ENCODE data around the gene ENTHD1. TPM values are rescaled to one million over a fixed set of nuclear protein-coding genes. Genes with fewer than 3 reads are reported as not detected.
"Not testable (repeated sequence)": the region's sequence is repeated elsewhere in the genome, so short reads cannot be mapped to it uniquely, and the experiment has no call there.

ENTHD1 gene
- total RNA-seq, 1 donor from 2014 or later = 0.15 TPM

DNA sequence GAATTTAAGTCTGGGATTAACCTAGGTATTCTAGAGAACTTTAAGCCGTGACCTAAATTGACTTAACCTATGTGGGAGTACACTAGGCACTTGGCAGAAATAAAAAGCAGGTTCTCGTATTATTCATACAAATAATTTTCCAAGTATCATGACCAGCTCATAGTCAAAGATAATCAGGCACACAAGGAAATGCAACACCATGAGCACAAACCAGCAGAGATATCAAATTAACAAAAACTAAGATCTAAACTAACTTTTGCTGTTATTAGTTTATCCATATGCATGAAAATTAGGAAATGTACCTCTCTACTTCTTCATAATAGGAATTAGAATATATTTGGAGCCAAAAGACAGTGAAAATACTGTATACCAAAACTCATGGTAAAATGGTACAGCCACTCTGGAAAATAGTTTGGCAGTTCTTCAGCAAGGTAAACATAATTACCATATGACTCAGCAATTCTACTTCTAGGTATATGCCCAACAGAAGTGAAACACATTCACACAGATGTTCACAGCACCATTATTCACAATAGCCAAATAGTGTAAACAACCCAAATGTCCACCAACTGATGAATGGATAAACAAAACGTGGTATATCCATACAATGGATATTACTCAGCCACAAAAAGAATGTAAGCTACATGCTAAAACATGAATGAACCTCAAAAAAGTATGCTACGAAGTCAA lies 154.1 kb downstream of the ENTHD1 start:
- intact Hi-C loops (cut with micrococcal nuclease) = loop anchor here (10.0 kb wide), 1 partner anchor 165 kb away; the partner anchor contains the start of gene GRAP2

- intact Hi-C loops (cut with micrococcal nuclease) = no loop called here
These were observed 154.8 kb downstream of the ENTHD1 start for GRCh38 chr22:39738746-39739145.

DNA sequence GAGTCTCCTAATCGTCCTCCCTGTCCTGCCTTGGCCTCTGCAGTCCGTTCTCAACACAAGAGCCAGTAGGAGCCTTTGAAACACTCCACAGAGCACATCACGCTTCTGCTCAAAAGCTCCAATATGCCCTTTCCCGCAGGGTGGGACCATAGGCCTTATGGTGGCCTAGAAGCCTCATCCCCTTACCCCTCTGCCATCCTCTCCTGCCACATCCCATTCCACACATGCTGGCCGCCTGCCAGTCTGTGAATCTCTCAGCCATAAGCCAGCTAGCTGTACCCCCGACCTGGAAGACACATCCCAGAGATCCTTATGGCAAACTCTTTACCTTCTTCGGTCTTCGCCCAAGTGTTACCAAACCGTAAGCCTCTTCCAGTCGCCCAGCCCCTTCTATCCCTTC lies 157.8 kb downstream of the ENTHD1 start:
- intact Hi-C loops (cut with micrococcal nuclease) = no loop called here

GRCh38 chr22:39734866-39735265 lies 158.7 kb downstream of the ENTHD1 start:
- intact Hi-C loops (cut with micrococcal nuclease) = no loop called here

DNA sequence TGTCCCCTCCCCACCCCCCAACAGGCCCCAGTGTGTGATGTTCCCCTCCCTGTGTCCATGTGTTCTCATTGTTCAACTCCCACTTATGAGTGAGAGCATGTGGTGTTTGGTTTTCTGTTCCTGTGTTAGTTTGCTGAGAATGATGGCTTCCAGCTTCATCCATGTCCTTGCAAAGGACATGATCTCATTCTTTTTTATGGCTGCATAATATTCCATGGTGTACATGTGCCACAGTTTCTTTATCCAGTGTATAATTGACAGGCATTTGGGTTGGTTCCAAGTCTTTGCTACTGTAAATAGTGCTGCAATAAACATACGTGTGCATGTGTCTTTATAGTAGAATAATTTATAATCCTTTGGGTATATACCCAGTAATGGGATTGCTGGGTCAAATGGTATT lies 159.5 kb downstream of the ENTHD1 start:
- intact Hi-C loops (cut with micrococcal nuclease) = not testable (repeated sequence)

- intact Hi-C loops (cut with micrococcal nuclease) = no loop called here
These were observed 160.4 kb downstream of the ENTHD1 start for GRCh38 chr22:39733191-39733590.

GRCh38 chr22:39732625-39733024 lies 160.9 kb downstream of the ENTHD1 start:
- intact Hi-C loops (cut with micrococcal nuclease) = no loop called here

DNA sequence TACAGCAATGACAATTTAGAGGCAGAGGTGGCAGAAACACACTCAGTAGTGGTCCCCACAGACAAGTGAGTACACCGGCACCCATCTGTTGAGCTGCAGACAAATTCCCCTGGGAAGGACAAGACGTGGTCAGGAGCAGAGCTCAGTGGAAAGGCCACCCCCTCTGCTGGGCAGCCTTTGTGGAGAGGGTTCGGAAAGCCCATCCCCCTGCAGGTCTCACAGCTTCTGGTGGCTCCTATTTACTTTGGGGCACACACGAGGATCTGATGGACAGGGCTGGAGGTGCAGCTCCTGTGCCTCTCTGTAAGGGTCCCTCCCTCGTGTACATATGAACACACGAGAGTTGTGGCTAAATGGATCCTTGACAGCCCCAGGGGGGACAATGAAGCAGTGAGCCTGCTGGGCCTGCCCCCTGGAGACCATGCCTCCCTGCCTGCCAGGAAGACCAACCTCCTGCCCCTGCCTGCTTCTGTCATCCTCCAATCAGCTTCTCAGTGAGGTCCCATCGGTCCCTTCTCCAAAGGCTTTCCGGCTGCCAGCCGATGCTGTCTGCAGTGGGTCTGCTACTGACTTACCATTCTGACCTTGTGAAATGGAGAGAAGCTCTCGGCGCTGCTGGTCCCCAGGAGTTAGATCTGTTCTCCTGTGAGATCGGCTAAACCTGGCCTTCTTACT lies 161.5 kb downstream of the ENTHD1 start:
- intact Hi-C loops (cut with micrococcal nuclease) = no loop called here

DNA sequence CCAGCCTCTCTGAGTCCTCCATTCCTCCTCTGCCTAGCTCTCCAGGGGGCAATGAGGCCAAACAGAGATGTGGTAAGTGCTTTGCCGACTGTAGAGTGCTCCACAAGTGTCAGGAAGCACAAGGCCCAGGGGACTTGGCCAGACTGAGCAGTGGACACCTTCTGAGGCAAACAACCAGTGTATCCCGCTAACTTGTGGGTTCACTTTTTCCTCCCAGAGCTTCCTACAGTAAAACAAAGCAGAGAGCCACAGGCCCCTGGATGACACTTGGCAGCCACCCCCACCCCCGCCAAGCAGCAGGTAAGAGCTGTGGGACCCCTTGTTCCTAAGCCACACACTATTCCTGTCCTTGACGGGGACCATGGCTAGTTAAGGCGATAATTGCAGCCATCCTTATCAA lies 162.1 kb downstream of the ENTHD1 start:
- intact Hi-C loops (cut with micrococcal nuclease) = no loop called here

GRCh38 chr22:39729141-39729934 lies 164.2 kb downstream of the ENTHD1 start:
- intact Hi-C loops (cut with micrococcal nuclease) = no loop called here

DNA sequence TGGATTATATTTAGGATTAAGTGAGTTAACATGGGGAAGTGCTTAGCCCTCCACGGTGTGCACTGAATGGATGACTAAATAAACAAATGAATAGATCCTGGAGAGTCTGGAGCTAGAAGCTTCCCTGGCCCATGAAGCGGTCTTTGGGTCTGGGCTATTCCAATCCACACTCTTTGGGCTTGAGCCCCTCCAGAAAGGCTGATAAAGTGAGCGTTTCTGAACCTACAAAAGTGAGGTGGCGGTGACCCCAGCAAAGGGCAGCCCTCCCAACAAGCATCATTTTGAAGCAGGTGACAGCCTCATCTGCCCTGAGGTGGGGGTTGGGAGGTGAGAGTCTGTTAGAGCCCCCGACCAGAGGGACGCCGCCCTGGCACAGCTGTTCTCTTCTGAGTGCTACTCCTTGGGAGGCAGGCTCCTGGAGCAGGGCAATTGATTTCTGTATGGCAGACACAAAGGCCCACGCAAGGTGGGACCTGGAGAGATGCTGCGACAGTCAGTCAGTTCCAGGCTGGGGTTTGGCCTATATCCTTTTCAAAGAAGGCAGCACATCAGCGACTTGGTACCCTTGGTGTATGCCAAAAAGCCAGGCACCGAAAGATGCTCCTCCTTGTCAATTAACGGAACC lies 165.2 kb downstream of the ENTHD1 start:
- intact Hi-C loops (cut with micrococcal nuclease) = no loop called here

GRCh38 chr22:39727541-39727940 lies 166.0 kb downstream of the ENTHD1 start:
- intact Hi-C loops (cut with micrococcal nuclease) = no loop called here

GRCh38 chr22:39725351-39726035 lies 168.1 kb downstream of the ENTHD1 start:
- intact Hi-C loops (cut with micrococcal nuclease) = no loop called here

- intact Hi-C loops (cut with micrococcal nuclease) = no loop called here
These were observed 168.7 kb downstream of the ENTHD1 start for GRCh38 chr22:39724857-39725256.

- intact Hi-C loops (cut with micrococcal nuclease) = no loop called here
These were observed 169.2 kb downstream of the ENTHD1 start for GRCh38 chr22:39724390-39724789.

DNA sequence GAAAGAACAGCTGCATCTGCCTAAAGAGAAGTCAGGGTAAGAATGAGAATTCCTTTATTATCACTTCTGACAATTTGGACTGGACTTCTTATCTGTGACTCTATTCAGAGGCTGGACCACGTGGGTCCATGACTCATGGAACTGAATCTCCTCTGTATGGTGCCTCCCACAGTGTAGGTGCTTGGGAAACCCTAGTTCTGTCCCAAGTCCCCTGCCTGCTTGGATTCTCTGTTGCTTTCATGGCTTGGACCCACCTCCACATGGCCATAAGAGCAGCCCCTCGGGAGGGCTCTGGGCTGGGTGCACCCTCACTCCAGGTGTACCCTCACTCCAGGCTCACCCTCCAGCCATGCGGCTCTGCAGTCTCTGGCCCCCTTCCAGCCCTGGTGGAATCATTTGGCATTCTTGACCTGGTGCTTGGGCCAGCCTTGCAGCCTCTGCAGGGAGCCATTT lies 169.6 kb downstream of the ENTHD1 start:
- intact Hi-C loops (cut with micrococcal nuclease) = no loop called here

GRCh38 chr22:39723463-39723862 lies 170.1 kb downstream of the ENTHD1 start:
- intact Hi-C loops (cut with micrococcal nuclease) = no loop called here

GRCh38 chr22:39722501-39722900 lies 171.1 kb downstream of the ENTHD1 start:
- intact Hi-C loops (cut with micrococcal nuclease) = no loop called here

DNA sequence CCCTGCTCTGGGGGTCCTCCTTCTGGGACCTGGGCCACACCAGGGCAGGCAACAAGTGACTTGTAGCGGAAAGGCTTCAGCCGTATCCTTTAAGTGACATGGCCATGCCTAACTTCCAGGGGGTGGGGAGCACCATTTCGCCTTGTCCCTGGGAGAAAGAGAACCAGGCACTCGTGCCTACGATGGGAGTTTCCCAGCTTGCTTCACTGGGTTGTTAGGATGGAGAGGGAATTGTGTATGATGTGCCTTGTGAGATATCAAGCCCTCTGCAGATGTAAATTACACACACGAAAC lies 171.6 kb downstream of the ENTHD1 start:
- intact Hi-C loops (cut with micrococcal nuclease) = no loop called here

DNA sequence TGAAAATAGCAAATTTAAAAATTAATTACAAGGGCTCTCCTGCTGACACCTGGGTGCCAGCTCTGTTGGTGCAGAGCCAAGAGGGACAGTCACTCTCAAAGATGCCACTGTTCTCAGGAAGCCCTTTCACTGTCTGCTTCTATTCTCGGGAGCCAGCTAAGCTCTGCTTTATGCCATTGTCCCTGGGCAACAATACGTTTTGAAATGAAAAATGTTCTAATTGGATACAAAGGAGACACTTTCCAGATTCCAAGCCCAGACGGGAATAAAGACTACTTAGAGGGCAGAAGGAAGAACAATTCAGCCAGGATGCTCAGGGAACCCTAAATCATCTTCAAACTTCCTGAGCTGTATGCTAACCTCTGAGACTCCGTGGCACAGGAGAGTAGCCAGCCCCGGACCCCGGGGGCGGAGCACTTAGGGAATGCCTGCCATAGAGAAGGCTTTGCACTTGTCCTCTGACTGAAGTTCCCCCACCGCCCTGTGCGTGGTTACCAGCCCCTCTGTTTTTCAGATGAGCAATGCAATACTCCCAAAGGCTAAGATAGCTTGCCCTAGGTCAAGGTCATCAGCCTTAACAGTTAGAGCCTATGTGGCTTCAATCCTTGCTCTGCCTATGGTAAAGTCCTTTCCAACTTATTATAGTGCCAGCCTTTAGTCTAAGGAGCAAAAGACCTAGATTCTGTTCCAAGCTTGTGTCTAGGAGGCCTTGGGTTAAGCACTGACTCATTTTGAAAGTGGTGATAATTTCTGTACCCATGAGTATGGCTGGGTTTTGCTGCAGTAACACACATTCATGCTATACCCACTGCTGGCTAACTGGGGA lies 172.1 kb downstream of the ENTHD1 start:
- intact Hi-C loops (cut with micrococcal nuclease) = no loop called here

All from T-helper 1 cell treated with Interleukin-12 subunit alpha and Interleukin-12 subunit beta and Interleukin-4 antibody, amounts not matched to agents 30 ng/mL and 1 ng/mL, for 36 hours (primary cell).